Stimulated activated memory B cell treated with anti-CD40 and anti-IgM and Interleukin-4, amounts not matched to agents 10 μg/mL and 1 μg/mL and 100 μg/mL, for 72 hours (primary cell): ENCODE results near the gene IL1RAPL2.
"Not testable (repeated sequence)": the region's sequence is repeated elsewhere in the genome, so short reads cannot be mapped to it uniquely, and the experiment has no call there.

Source experiments
- ATAC-seq: fragments of 150-1000 bp; cut with Tn5 transposase; 2 replicates; pipeline ENCODE4 v1.10.0; 2021
- H3K27ac Mint-ChIP-seq: one replicate; pipeline ENCODE4 v1.8.0; 2022; ENCODE audit warnings: mild to moderate bottlenecking, mixed read lengths
- H3K27me3 Mint-ChIP-seq: one replicate; pipeline ENCODE4 v1.8.0; 2022; ENCODE audit warnings: mixed read lengths
- H3K36me3 Mint-ChIP-seq: one replicate; pipeline ENCODE4 v1.8.0; 2022; ENCODE audit warnings: mixed read lengths
- H3K4me1 Mint-ChIP-seq: one replicate; pipeline ENCODE4 v1.8.0; 2022; ENCODE audit warnings: mixed read lengths
- H3K4me3 Mint-ChIP-seq: one replicate; pipeline ENCODE4 v1.8.0; 2022; ENCODE audit warnings: mild to moderate bottlenecking, moderate library complexity, mixed read lengths
- H3K9me3 Mint-ChIP-seq: one replicate; pipeline ENCODE4 v1.8.0; 2022; ENCODE audit warnings: mixed read lengths

The IL1RAPL2 gene

DNA sequence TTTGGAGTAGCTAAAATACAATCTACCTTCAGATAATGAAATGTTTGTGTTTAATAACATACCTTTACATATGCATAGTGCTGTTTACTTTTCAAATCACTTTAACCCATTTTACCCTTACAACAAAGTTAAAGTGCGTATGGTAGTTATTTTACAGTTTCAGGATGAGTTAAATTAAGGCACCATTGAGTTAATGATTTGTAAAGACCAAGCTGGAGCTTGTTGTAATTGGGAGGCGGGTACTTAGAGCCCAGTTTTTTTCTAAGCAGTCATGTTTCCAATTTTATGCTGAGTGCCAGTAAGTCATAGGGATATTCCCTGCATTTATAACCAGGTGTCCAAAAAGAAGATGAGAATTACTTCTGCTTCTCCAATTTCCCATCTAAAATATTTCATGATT lies 1172.2 kb downstream of the IL1RAPL2 start:
- Mint-ChIP-seq H3K9me3 (peaks cover 3% of the 10 kb centered on the region), H3K4me3 (no peak overlapping the region), H3K36me3 (no peaks in the 10 kb centered on the region), H3K27me3 (no peaks in the 10 kb centered on the region), H3K27ac (no peak overlapping the region), H3K4me1 (no peaks in the 10 kb centered on the region)
- ATAC-seq = no peak

DNA sequence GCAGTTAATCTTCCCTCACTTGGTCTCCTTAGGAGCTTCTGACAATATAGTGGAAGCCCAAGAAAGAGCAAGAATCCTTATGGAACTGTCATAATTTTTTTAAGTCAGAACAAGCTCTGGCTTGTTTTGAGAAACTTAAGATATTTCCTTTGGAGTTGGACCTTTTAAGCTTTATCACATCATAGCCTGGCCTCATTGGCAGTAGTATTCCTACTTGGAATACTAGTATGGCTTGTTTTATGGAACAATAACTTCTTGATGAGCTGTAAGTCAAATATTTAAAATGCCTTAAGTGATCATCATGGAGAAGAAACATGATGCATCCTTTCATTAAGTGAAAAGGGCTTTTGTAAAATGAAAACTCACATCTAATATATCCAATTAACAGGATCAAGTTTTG lies 1178.3 kb downstream of the IL1RAPL2 start:
- no peak overlapping the region for H3K4me3 Mint-ChIP-seq
- peaks cover 3% of the 10 kb centered on the region for H3K9me3 Mint-ChIP-seq
- no peaks in the 10 kb centered on the region for H3K36me3 Mint-ChIP-seq
- no peak for ATAC-seq
- no peak overlapping the region for H3K27ac Mint-ChIP-seq
- H3K4me1 Mint-ChIP-seq = no peaks in the 10 kb centered on the region
- H3K27me3 Mint-ChIP-seq = no peaks in the 10 kb centered on the region

DNA sequence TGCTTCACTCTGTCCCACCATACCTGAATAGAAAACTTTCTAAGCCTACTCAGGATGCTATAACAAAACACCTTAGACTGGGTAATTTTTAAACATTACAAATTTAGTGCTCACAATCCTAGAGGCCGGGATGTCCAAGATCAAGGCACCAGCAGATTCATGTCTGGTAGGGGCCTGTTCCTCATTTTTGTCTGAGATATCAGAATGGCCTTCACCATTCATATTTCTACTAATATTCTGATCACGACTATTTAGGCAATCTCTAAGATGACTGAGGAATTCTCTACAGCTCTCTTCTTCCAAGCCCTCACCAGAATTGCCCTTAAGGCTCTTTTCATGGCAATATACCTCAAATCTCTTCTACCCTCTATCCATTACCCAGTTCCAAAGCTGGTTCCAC lies 1178.9 kb downstream of the IL1RAPL2 start:
- no peak for ATAC-seq
- Mint-ChIP-seq H3K4me1 (no peaks in the 10 kb centered on the region), H3K9me3 (peaks cover 3% of the 10 kb centered on the region), H3K4me3 (no peak overlapping the region), H3K27ac (no peak overlapping the region), H3K27me3 (no peaks in the 10 kb centered on the region), H3K36me3 (no peaks in the 10 kb centered on the region)

DNA sequence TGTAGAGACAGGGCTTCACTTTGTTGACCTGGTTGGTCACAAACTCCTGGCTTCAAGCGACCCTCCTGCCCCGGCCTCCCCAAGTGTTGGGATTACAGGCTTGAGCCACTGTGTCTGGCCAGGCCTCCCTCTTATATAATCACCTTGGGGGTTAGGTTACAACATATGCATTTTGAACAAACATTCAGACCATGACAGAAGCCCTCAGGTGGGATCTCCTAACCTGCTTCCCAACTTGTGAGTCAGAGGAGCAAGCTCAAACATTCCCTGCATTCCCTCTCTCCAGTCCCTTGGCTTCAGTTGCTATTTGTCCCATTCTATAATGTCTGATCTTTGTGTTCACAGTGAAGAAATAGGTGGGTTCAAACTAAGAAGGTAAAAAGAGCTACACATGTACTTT lies 1179.9 kb downstream of the IL1RAPL2 start:
- Mint-ChIP-seq H3K36me3 (no peaks in the 10 kb centered on the region), H3K27ac (no peak overlapping the region), H3K4me1 (no peaks in the 10 kb centered on the region), H3K4me3 (no peak overlapping the region), H3K27me3 (no peaks in the 10 kb centered on the region), H3K9me3 (peaks cover 3% of the 10 kb centered on the region)
- no peak for ATAC-seq

DNA sequence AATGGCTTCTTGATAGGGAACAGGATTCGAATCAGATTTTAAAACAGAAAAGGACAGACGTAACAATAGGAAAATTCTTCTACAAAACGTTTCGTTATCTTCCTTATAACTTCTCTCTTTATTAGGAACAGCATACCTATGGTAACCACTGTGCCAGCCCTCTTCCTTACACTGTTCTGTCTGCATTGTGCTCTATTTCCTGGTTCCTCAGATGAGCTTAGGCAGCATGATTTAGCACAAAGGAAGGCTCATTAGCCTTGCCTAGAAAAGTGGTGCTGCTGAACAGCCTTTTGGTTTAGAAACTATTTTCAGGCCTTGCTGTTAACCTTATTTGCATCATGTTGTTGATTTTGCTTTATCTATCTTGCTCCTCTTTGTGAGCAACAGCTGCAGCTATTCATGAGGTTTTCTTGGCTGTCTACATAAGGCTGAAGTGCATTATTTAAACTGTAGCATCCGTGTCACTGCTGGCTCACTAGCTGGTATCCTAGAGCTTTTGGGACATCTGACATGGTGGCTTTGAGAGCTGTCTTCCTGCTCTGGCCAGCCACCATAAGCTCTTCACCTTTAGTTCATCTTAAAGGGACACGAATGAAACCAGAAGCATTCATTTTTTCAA lies 1186.4 kb downstream of the IL1RAPL2 start:
- Mint-ChIP-seq H3K27me3 (no peaks in the 10 kb centered on the region), H3K4me1 (no peaks in the 10 kb centered on the region), H3K4me3 (no peak overlapping the region), H3K27ac (no peak overlapping the region), H3K9me3 (no peaks in the 10 kb centered on the region), H3K36me3 (no peaks in the 10 kb centered on the region)
- no peak for ATAC-seq

DNA sequence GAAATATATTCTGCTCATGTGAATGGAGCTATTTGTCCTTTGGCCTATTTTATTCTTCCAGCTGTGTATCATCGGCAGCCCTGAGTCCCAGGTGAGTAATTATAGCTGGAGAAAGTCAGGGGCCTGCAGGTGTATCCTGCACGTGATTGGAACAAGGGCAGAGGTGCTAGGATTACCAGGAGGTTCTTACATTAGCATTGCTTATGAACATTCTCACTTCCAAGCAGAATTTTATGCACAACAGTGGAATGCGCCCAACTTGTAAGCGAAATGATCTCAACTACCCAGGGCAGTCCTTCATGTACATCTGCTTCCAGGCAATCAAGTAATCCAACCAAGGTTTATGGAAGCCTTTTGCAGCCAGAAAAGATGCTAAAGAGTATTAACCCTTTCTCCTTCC lies 1187.4 kb downstream of the IL1RAPL2 start:
- Mint-ChIP-seq H3K27me3 (no peaks in the 10 kb centered on the region), H3K27ac (no peak overlapping the region), H3K36me3 (no peaks in the 10 kb centered on the region), H3K4me1 (no peaks in the 10 kb centered on the region), H3K4me3 (no peak overlapping the region), H3K9me3 (no peaks in the 10 kb centered on the region)
- ATAC-seq = no peak

DNA sequence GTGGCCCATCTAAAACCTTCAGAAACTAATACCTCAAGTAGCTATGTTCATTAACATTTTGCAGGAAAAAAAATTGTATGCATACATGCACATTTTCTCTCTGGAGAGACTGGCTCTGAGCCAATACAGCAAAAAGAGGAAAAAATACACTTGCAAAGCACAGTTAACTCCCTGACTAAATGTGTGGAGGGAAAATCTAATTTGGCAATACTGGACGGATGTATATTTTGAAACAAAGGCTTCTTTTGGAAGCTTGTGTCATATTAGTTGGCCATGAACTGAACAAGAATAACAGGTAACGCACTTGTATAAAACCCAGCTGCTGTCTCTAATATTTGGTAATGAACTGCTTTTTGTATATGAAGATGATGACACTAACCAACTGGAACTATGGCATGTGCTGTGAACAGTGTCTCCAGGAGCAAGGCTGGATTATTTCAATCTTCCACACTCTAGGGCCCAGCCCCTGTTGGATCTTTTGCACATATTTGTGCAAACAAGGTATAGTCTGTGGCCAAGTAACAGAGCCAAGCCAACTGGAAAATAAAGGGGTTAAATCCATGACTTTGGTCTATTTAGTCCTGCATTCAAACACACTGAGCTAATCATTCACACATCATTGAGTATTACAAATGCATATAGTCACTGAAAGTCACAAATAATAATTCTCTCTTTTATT lies 1188.4 kb downstream of the IL1RAPL2 start:
- no peak overlapping the region for H3K27ac Mint-ChIP-seq
- H3K9me3 Mint-ChIP-seq = no peaks in the 10 kb centered on the region
- no peak for ATAC-seq
- no peaks in the 10 kb centered on the region for H3K36me3 Mint-ChIP-seq
- no peak overlapping the region for H3K4me3 Mint-ChIP-seq
- no peaks in the 10 kb centered on the region for H3K4me1 Mint-ChIP-seq
- H3K27me3 Mint-ChIP-seq = no peaks in the 10 kb centered on the region

DNA sequence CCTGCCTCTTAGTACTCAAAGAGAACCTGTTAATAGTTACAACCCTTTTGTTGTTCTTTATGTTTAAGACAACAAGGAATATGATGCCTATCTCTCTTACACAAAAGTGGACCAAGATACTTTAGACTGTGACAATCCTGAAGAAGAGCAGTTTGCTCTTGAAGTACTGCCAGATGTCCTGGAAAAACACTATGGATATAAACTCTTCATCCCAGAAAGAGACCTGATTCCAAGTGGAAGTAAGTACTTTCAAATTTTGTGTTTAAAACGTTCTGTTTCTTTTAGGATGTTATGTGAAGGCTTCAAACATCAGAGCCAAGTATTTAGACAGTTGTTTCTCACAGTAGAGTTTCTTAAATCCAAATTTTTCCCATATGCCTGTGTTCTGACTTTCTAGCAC lies 1189.1 kb downstream of the IL1RAPL2 start:
- no peaks in the 10 kb centered on the region for H3K4me1 Mint-ChIP-seq
- no peak for ATAC-seq

DNA sequence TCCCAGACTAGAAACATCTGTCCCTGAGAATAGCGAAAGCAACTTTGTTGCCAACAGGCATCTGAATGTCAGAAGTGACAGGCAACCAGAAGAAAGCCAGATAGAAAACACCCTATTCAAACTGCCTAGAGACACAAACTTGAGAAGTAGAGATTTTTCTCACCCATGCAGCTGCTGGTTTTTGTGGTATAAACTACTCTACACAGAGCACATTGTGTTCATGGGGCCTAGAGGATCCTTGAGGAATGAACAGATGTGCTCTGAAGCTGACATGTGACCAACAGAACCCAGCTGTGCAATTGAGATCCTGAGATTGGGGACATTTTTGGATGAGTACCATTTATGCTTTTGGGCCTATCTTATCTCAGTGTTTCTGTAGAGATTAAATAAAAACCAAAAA lies 1192.8 kb downstream of the IL1RAPL2 start:
- H3K4me1 Mint-ChIP-seq = no peaks in the 10 kb centered on the region
- H3K4me3 Mint-ChIP-seq = no peak overlapping the region
- no peaks in the 10 kb centered on the region for H3K27me3 Mint-ChIP-seq
- no peaks in the 10 kb centered on the region for H3K36me3 Mint-ChIP-seq
- no peak for ATAC-seq
- no peak overlapping the region for H3K27ac Mint-ChIP-seq
- no peaks in the 10 kb centered on the region for H3K9me3 Mint-ChIP-seq

More for the DNA sequence above, 1189.1 kb downstream of the IL1RAPL2 start:
- no peaks in the 10 kb centered on the region for H3K36me3 Mint-ChIP-seq
- H3K27ac Mint-ChIP-seq = no peak overlapping the region
- no peaks in the 10 kb centered on the region for H3K27me3 Mint-ChIP-seq
- H3K4me3 Mint-ChIP-seq = no peak overlapping the region
- no peaks in the 10 kb centered on the region for H3K9me3 Mint-ChIP-seq

DNA sequence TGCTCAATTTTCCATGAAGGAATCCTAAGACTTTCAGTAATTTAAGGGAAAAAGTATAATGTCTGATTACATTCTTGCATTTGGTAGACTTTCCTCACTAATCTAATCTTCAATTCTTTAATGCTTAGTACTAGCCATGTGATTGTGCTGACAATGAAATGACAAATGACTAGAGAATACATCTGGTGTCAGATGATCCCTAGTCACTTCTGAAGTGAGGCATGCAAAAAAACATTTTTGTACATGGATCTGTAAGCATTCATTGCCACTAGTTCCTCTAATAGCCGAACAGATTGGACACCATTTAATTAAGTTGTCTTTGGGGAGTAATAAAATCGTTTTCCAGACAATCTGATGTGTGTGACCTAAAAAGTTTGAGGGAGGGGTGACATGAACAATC lies 1193.6 kb downstream of the IL1RAPL2 start:
- Mint-ChIP-seq H3K4me3 (no peak overlapping the region), H3K27me3 (no peaks in the 10 kb centered on the region)

DNA sequence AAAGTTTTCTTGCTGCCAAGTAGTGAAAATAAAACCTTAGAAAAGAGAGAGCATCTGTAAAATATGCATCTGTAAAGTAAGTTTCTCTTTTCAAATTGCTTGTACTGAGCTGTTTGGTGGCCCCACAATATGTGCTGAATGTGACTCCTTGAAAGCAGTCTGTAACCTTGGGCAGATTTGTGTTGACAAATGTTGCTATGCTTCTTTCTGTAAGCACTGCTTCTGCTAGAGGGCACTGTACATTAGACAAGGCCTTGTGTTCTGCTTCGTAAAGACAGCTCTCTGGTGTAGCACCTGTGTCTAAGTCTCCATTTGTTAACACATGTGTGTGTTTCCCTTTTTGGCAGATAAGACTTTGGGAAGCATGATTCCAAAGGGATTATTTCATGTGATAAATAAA lies 1199.7 kb downstream of the IL1RAPL2 start:
- no peaks in the 10 kb centered on the region for H3K4me1 Mint-ChIP-seq
- H3K27ac Mint-ChIP-seq = no peak overlapping the region
- no peaks in the 10 kb centered on the region for H3K9me3 Mint-ChIP-seq
- no peak overlapping the region for H3K4me3 Mint-ChIP-seq
- no peak for ATAC-seq
- H3K27me3 Mint-ChIP-seq = no peaks in the 10 kb centered on the region
- no peaks in the 10 kb centered on the region for H3K36me3 Mint-ChIP-seq

More for the DNA sequence above, 1193.6 kb downstream of the IL1RAPL2 start:
- no peaks in the 10 kb centered on the region for H3K36me3 Mint-ChIP-seq
- no peaks in the 10 kb centered on the region for H3K4me1 Mint-ChIP-seq
- no peak for ATAC-seq
- no peaks in the 10 kb centered on the region for H3K9me3 Mint-ChIP-seq
- no peak overlapping the region for H3K27ac Mint-ChIP-seq

DNA sequence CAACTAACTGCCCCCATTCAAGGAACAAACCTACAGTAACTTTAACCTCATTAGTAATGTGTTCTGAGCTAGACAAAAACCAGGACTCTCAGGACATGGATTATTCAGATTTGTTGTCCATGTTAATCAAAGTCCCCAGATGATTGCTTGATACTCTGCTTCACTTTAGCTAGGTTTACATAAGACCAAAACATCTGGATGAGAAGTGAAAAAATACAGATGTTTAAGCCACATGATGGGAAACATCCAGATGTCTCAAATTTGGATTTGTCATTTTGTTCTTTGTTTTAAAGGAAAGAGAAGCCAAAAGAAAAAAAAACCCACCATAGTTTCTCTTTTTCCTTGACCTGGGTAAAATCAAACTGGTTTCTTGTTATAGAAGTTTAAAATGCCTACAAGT lies 1207.8 kb downstream of the IL1RAPL2 start:
- H3K27ac Mint-ChIP-seq = no peak overlapping the region
- H3K4me1 Mint-ChIP-seq = no peaks in the 10 kb centered on the region
- no peak overlapping the region for H3K4me3 Mint-ChIP-seq
- no peaks in the 10 kb centered on the region for H3K36me3 Mint-ChIP-seq
- no peaks in the 10 kb centered on the region for H3K27me3 Mint-ChIP-seq
- H3K9me3 Mint-ChIP-seq = peaks cover 4% of the 10 kb centered on the region
- no peak for ATAC-seq

DNA sequence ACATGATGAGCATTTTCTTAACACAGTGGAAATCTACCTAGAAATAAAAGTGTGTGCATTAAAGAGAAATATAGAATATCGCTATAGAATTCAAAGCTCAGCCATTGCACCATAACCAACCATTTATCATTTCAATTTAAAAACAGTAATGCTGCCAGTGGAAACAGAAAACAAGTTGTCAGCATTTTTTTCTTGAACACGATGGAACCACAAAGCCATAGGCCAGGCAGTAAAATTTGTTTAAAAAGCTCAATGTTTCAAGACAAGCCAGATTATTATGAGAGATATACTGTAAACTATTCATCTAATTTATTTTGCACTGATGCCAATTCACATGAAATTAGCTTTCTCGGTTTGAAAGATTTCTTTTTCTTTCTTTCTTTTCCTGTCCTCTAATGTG lies 1209.7 kb downstream of the IL1RAPL2 start:
- Mint-ChIP-seq H3K4me1 (no peaks in the 10 kb centered on the region), H3K27me3 (no peaks in the 10 kb centered on the region), H3K27ac (no peak overlapping the region), H3K4me3 (no peak overlapping the region), H3K9me3 (peaks cover 4% of the 10 kb centered on the region), H3K36me3 (no peaks in the 10 kb centered on the region)
- ATAC-seq = no peak

DNA sequence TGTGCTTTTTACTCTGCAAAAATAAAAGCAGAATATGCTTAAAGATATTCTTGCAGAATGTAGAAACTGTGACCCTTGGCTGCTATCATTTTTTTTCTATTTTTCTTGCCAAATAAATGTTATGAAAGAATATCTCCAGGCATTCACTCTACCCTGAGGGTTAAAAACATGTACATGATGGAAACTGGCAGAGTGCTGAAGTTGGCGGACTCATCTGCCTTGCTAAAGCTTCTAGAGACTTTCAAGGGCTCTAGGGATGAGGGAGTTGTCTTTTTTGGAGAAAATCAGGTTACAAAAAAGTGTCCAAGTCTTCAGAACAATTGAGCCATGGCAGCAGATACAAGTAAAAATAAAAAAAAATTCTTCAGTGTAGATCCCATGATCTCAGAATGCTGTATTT lies 1215.8 kb downstream of the IL1RAPL2 start:
- Mint-ChIP-seq H3K27me3 (no peaks in the 10 kb centered on the region), H3K36me3 (no peaks in the 10 kb centered on the region), H3K9me3 (no peaks in the 10 kb centered on the region), H3K27ac (no peak overlapping the region), H3K4me3 (no peak overlapping the region), H3K4me1 (no peaks in the 10 kb centered on the region)
- ATAC-seq = no peak

DNA sequence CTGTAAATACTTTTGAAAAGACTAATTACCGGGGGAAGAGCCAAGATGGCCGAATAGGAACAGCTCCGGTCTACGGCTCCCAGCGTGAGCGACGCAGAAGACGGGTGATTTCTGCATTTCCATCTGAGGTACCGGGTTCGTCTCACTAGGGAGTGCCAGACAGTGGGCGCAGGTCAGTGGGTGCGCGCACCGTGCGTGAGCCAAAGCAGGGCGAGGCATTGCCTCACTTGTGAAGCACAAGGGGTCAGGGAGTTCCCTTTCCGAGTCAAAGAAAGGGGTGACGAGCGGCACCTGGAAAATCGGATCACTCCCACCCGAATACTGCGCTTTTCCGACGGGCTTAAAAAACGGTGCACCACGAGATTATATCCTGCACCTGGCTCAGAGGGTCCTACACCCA lies 1230.9 kb downstream of the IL1RAPL2 start:
- H3K36me3 Mint-ChIP-seq, H3K9me3 Mint-ChIP-seq, ATAC-seq, H3K27me3 Mint-ChIP-seq, H3K4me1 Mint-ChIP-seq, H3K4me3 Mint-ChIP-seq, H3K27ac Mint-ChIP-seq: not testable (repeated sequence)

DNA sequence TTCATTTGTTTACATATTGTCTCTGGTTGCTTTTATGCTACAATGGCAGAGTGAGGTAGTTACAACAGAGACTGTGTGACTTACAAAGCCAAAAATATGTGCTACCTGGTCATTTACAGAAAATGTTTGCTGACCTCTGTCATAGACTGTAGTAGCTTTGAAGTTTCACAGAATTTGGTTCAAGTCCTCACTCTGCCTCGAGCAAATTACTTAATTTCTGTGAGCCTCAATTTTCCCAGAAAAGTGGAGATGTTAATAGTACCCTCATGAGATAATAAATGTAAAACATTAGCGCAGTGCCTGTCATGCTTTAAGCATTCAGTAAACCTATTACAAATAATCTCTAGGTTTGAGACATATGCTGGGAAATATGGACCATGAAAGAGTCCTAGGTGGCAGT lies 1237.9 kb downstream of the IL1RAPL2 start:
- Mint-ChIP-seq H3K4me3 (no peak overlapping the region), H3K36me3 (no peaks in the 10 kb centered on the region), H3K27me3 (no peaks in the 10 kb centered on the region), H3K27ac (no peak overlapping the region), H3K9me3 (peaks cover 3% of the 10 kb centered on the region), H3K4me1 (no peaks in the 10 kb centered on the region)
- no peak for ATAC-seq
